WTC11 (cell line): Measurements from ENCODE around the gene SLC8A3.

Source experiments
- AFF4 ChIP-seq: sonication (generic); formaldehyde crosslinking; IDR thresholded peaks from 2 replicates; pipeline ENCODE4 v1.8.1; 2023; ENCODE audit warnings: mild to moderate bottlenecking, missing genetic modification reagents, borderline replicate concordance
- ESRRA ChIP-seq: sonication (generic); formaldehyde crosslinking; IDR thresholded peaks from 2 replicates; pipeline ENCODE4 v1.8.1; 2022; ENCODE audit warnings: mild to moderate bottlenecking, missing genetic modification reagents, borderline replicate concordance
- FOXJ3 ChIP-seq: sonication (generic); formaldehyde crosslinking; IDR thresholded peaks from 2 replicates; pipeline ENCODE4 v1.9.0; 2021; ENCODE audit warnings: missing genetic modification reagents, mild to moderate bottlenecking, borderline replicate concordance
- NFYB ChIP-seq: sonication (generic); formaldehyde crosslinking; conservative IDR thresholded peaks from 2 replicates; pipeline ENCODE4 v1.8.0; 2022; ENCODE audit warnings: low read depth, missing genetic modification reagents
- PRDM15 ChIP-seq: sonication (generic); formaldehyde crosslinking; IDR thresholded peaks from 2 replicates; pipeline ENCODE4 v1.8.0; 2022; ENCODE audit warnings: missing genetic modification reagents
- TEAD1 ChIP-seq: sonication (generic); formaldehyde crosslinking; IDR thresholded peaks from 2 replicates; pipeline ENCODE4 v1.8.0; 2022; ENCODE audit warnings: mild to moderate bottlenecking, missing genetic modification reagents
- TEAD4 ChIP-seq: sonication (generic); formaldehyde crosslinking; IDR thresholded peaks from 2 replicates; pipeline ENCODE4 v1.8.0; 2022; ENCODE audit warnings: mild to moderate bottlenecking, missing genetic modification reagents
- ZNF512 ChIP-seq: sonication (generic); formaldehyde crosslinking; IDR thresholded peaks from 2 replicates; pipeline ENCODE4 v1.8.1; 2022; ENCODE audit warnings: missing genetic modification reagents, borderline replicate concordance
- TF ChIP-seq, protein P1 (sequence below): sonication (generic); formaldehyde crosslinking; conservative IDR thresholded peaks from 2 replicates; pipeline ENCODE4 v1.8.1; 2022; ENCODE audit warnings: mild to moderate bottlenecking, missing genetic modification reagents
- TF ChIP-seq, protein P2 (sequence below): fragments of 200-600 bp; IDR thresholded peaks from 2 replicates; pipeline ENCODE4 v1.8.0; 2022; ENCODE audit warnings: antibody characterized with exemption
- TF ChIP-seq, protein P3 (sequence below): sonication (generic); formaldehyde crosslinking; IDR thresholded peaks from 2 replicates; pipeline ENCODE4 v1.8.1; 2023; ENCODE audit warnings: mild to moderate bottlenecking, missing genetic modification reagents

DNA sequence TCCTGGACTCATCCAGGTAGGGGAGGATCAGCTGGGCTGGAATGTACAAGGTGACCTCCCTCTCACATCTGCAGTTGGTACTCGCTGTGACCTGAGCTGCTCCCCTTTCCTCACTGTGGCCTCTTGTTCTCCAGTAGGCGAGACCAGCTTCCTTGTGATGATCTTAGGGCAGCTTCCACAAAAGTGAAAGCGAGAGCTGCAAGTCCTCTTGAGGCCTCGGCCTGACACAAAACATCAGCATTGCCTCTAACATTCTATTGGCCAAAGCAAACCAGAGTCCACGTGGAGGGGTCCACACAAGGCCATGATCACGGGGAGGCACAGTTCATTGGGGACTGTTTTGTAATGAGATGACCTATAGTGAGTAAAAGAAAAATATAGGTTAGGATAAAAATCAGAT is 182.1 kb downstream of the SLC8A3 start:
- TF ChIP-seq FOXJ3 = no peak
- no peak for TF ChIP-seq ZNF512 (CRISPR knock-in tag)
- TF ChIP-seq, protein P1, sequence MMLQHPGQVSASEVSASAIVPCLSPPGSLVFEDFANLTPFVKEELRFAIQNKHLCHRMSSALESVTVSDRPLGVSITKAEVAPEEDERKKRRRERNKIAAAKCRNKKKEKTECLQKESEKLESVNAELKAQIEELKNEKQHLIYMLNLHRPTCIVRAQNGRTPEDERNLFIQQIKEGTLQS (CRISPR knock-in tag) = no peak
- no peak for TF ChIP-seq NFYB (CRISPR knock-in tag)
- no peak for TF ChIP-seq TEAD4 (CRISPR knock-in tag)
- TF ChIP-seq, protein P2, sequence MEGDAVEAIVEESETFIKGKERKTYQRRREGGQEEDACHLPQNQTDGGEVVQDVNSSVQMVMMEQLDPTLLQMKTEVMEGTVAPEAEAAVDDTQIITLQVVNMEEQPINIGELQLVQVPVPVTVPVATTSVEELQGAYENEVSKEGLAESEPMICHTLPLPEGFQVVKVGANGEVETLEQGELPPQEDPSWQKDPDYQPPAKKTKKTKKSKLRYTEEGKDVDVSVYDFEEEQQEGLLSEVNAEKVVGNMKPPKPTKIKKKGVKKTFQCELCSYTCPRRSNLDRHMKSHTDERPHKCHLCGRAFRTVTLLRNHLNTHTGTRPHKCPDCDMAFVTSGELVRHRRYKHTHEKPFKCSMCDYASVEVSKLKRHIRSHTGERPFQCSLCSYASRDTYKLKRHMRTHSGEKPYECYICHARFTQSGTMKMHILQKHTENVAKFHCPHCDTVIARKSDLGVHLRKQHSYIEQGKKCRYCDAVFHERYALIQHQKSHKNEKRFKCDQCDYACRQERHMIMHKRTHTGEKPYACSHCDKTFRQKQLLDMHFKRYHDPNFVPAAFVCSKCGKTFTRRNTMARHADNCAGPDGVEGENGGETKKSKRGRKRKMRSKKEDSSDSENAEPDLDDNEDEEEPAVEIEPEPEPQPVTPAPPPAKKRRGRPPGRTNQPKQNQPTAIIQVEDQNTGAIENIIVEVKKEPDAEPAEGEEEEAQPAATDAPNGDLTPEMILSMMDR = no peak
- TF ChIP-seq TEAD1 (CRISPR knock-in tag) = no peak
- no peak for TF ChIP-seq PRDM15 (CRISPR knock-in tag)
- no peak for TF ChIP-seq AFF4
- TF ChIP-seq, protein P3, sequence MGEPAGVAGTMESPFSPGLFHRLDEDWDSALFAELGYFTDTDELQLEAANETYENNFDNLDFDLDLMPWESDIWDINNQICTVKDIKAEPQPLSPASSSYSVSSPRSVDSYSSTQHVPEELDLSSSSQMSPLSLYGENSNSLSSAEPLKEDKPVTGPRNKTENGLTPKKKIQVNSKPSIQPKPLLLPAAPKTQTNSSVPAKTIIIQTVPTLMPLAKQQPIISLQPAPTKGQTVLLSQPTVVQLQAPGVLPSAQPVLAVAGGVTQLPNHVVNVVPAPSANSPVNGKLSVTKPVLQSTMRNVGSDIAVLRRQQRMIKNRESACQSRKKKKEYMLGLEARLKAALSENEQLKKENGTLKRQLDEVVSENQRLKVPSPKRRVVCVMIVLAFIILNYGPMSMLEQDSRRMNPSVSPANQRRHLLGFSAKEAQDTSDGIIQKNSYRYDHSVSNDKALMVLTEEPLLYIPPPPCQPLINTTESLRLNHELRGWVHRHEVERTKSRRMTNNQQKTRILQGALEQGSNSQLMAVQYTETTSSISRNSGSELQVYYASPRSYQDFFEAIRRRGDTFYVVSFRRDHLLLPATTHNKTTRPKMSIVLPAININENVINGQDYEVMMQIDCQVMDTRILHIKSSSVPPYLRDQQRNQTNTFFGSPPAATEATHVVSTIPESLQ (CRISPR knock-in tag) = no peak
- no peak for TF ChIP-seq ESRRA
